ENCODE data around the gene NUP54.
A peak's percentile ranks its signal among the peaks of the same experiment; 100 is the strongest.

The NUP54 gene

GRCh38 chr4:76072760-76073159 lies 75.4 kb downstream of the NUP54 start:
- H3K27ac ChIP-seq = no peak overlapping the region
- no peaks in the 10 kb centered on the region for H3K27me3 ChIP-seq (replicated peaks)
- H3K36me3 ChIP-seq (replicated peaks) = no peaks in the 10 kb centered on the region
- in situ Hi-C loops (cut with HindIII; ENCODE audit: low pct_ligation_motif_present, low sequenced_read_pairs) = no loop called here
- DNase-seq = no peak
- no peak for TF ChIP-seq CTCF (IDR thresholded peaks at IDR 0.05; ENCODE audit: low read depth, low read length, missing control alignments)
- no peak overlapping the region for H3K4me3 ChIP-seq (ENCODE audit: low read depth, low read length)

- no peaks in the 10 kb centered on the region for H3K36me3 ChIP-seq (replicated peaks)
- peak; percentile 71 for DNase-seq
- H3K4me3 ChIP-seq (ENCODE audit: low read depth, low read length) = no peak overlapping the region
- in situ Hi-C loops (cut with HindIII; ENCODE audit: low pct_ligation_motif_present, low sequenced_read_pairs) = no loop called here
- no peaks in the 10 kb centered on the region for H3K27me3 ChIP-seq (replicated peaks)
- no peak overlapping the region for H3K27ac ChIP-seq
- peak; percentile 91 for TF ChIP-seq CTCF (IDR thresholded peaks at IDR 0.05; ENCODE audit: low read depth, low read length, missing control alignments)
Observed at GRCh38 chr4:76067652-76068286, 80.4 kb downstream of the NUP54 start.

GRCh38 chr4:76066546-76066945 lies 81.7 kb downstream of the NUP54 start:
- no peak for TF ChIP-seq CTCF (IDR thresholded peaks at IDR 0.05; ENCODE audit: low read depth, low read length, missing control alignments)
- Histone ChIP-seq H3K27ac (no peak overlapping the region), H3K27me3 (replicated peaks) (no peaks in the 10 kb centered on the region), H3K4me3 (ENCODE audit: low read depth, low read length) (no peak overlapping the region), H3K36me3 (replicated peaks) (no peaks in the 10 kb centered on the region)
- in situ Hi-C loops (cut with HindIII; ENCODE audit: low pct_ligation_motif_present, low sequenced_read_pairs) = no loop called here
- DNase-seq = no peak

Measured in brain microvascular endothelial cell (primary cell).